Neural progenitor cell (in vitro differentiated cells): ENCODE measurements around the gene ZNF219. TPM values are rescaled to one million over a fixed set of nuclear protein-coding genes. Genes with fewer than 3 reads are reported as not detected.

Experiments
- DNase-seq: peaks from one replicate; pipeline ENCODE4 v3.0.0-alpha.2; 2016; ENCODE audit warnings: low spot score
- H2AFZ ChIP-seq: fragments of 200-600 bp; sonication (generic); replicated peaks from 2 replicates; pipeline ENCODE4 v1.6.1; 2016; ENCODE audit warnings: antibody characterized with exemption
- H3F3A ChIP-seq: fragments of 200-600 bp; sonication (generic); 2 replicates; pipeline ENCODE4 v1.6.1; 2016; ENCODE audit warnings: antibody characterized with exemption, low read depth
- H3K27ac ChIP-seq: fragments of 200-600 bp; sonication (generic); 2 replicates; pipeline ENCODE4 v1.5.1; 2016; ENCODE audit warnings: mild to moderate bottlenecking
- H3K27me3 ChIP-seq: fragments of 200-600 bp; sonication (generic); 2 replicates; pipeline ENCODE4 v1.6.1; 2016; ENCODE audit warnings: mild to moderate bottlenecking, moderate library complexity
- H3K36me3 ChIP-seq: fragments of 200-600 bp; sonication (generic); 2 replicates; pipeline ENCODE4 v1.5.1; 2016
- H3K4me1 ChIP-seq: fragments of 200-600 bp; sonication (generic); 2 replicates; pipeline ENCODE4 v1.6.1; 2016; ENCODE audit warnings: mixed run types
- H3K4me2 ChIP-seq: fragments of 200-600 bp; sonication (generic); 2 replicates; pipeline ENCODE4 v1.6.1; 2016
- H3K4me3 ChIP-seq: fragments of 200-600 bp; sonication (generic); 2 replicates; pipeline ENCODE4 v1.5.1; 2016
- H3K79me2 ChIP-seq: fragments of 200-600 bp; sonication (generic); 2 replicates; pipeline ENCODE4 v1.6.1; 2016; ENCODE audit warnings: low read depth
- H3K9ac ChIP-seq: fragments of 200-600 bp; sonication (generic); 2 replicates; pipeline ENCODE4 v1.6.1; 2016
- H3K9me3 ChIP-seq: fragments of 200-600 bp; sonication (generic); 2 replicates; pipeline ENCODE4 v1.5.1; 2016; ENCODE audit warnings: low read depth
- H4K20me1 ChIP-seq: fragments of 200-600 bp; sonication (generic); 2 replicates; pipeline ENCODE4 v1.6.1; 2016; ENCODE audit warnings: low read depth
- H3K27ac Mint-ChIP-seq: 3 replicates; pipeline ENCODE4 v1.8.0; 2021; ENCODE audit warnings: mixed read lengths
- H3K27me3 Mint-ChIP-seq: 2 replicates; pipeline ENCODE4 v1.8.0; 2022; ENCODE audit warnings: low read depth, mild to moderate bottlenecking, inconsistent platforms, moderate library complexity, mixed read lengths; ENCODE audit not compliant: insufficient read depth
- H3K36me3 Mint-ChIP-seq: 3 replicates; pipeline ENCODE4 v1.8.0; 2021; ENCODE audit warnings: mixed read lengths
- H3K4me1 Mint-ChIP-seq: 3 replicates; pipeline ENCODE4 v1.8.0; 2021; ENCODE audit warnings: mixed read lengths
- H3K4me3 Mint-ChIP-seq: 3 replicates; pipeline ENCODE4 v1.8.0; 2021; ENCODE audit warnings: mild to moderate bottlenecking, moderate library complexity, mixed read lengths
- H3K9me3 Mint-ChIP-seq: 3 replicates; pipeline ENCODE4 v1.8.0; 2020; ENCODE audit warnings: mixed read lengths
- EZH2 ChIP-seq: fragments of 200-600 bp; sonication (generic); IDR thresholded peaks from 2 replicates; pipeline ENCODE4 v1.6.1; 2017; ENCODE audit warnings: antibody characterized with exemption, mild to moderate bottlenecking, moderate library complexity
- EZH2phosphoT487 ChIP-seq: fragments of 200-600 bp; sonication (generic); IDR thresholded peaks from 2 replicates; pipeline ENCODE4 v1.6.1; 2017; ENCODE audit warnings: antibody characterized with exemption
- total RNA-seq: library from RNA; depleted of rRNA; stranded (reverse); fragments of >200 nt; gene quantifications from 2 replicates; pipeline ENCODE4 v1.2.3, GENCODE V29; 2015; ENCODE audit warnings: low replicate concordance
- TF ChIP-seq, protein P1 (sequence below): fragments of 200-600 bp; sonication (generic); IDR thresholded peaks from 2 replicates; pipeline ENCODE4 v1.5.1; 2017; ENCODE audit warnings: antibody characterized with exemption, mild to moderate bottlenecking

Gene ZNF219
- total RNA-seq, 1 donor from 2014 or later = 46.2 TPM

DNA sequence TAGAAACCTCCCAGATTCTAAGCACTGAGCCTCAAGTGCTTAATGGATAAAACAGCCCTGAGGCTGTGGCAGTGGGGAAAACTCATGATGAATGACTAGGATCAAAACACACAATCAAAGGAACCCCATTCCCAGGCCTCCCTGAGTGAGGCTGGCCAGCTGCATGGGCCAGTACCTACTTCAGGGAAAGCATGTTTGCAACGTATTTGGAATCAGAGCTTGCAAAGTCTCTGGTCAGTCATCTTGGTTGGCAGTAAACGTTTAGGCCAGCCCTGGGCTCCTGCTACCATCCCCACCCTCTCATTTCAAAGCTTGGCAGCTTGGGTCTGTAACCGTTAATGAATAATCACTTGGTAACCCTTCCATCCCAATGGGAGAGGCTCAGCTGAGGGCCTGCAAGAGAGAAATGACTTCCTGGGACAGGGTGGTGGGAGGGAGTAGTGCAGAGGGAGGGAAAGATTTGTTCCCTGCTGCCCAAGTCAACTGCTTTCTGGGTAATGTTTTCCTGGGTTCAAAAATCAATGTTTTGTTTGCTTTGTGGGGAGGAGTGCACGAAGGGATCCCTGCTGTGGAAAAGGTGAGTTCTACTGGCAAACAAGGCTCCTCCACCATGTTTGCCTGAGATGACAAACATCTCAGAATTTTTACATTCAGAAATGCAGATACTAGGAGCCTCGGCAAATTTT lies 42.9 kb downstream of the ZNF219 start:
- no peak for TF ChIP-seq EZH2phosphoT487
- H2AFZ ChIP-seq = peak overlapping the region; percentile 80
- DNase-seq = no peak

DNA sequence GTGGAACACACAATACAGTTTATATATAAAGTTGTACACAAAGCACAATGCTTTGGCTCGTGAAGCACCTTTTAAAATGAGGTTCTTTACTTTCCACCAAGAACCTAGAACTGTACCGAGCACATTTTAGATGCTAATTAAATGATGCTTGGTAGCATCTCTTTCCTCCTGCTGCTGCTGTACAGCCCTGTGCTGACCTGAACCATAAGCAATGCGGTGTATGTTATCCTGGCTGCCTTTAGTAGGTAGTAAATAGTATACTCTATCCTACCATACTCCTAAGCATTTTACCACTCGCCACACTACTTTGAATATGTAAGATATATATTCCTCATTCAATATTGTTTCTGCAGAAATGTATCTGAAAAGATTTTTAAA lies 43.7 kb downstream of the ZNF219 start:
- Histone ChIP-seq H3K79me2 (no peaks in the 10 kb centered on the region), H3K27me3 (no peaks in the 10 kb centered on the region), H3F3A (no peaks in the 10 kb centered on the region), H3K4me1 (no peaks in the 10 kb centered on the region), H3K36me3 (no peaks in the 10 kb centered on the region), H3K9ac (no peak overlapping the region), H3K4me2 (no peak overlapping the region), H2AFZ (no peak overlapping the region), H3K27ac (no peak overlapping the region), H3K9me3 (no peaks in the 10 kb centered on the region), H3K4me3 (no peak overlapping the region), H4K20me1 (no peaks in the 10 kb centered on the region)
- Mint-ChIP-seq H3K27ac (no peak overlapping the region), H3K4me1 (peaks cover 13% of the 10 kb centered on the region), H3K27me3 (peaks cover 2% of the 10 kb centered on the region), H3K36me3 (no peaks in the 10 kb centered on the region), H3K4me3 (no peak overlapping the region), H3K9me3 (no peaks in the 10 kb centered on the region)
- DNase-seq = no peak
- no peak for TF ChIP-seq EZH2
- TF ChIP-seq, protein P1, sequence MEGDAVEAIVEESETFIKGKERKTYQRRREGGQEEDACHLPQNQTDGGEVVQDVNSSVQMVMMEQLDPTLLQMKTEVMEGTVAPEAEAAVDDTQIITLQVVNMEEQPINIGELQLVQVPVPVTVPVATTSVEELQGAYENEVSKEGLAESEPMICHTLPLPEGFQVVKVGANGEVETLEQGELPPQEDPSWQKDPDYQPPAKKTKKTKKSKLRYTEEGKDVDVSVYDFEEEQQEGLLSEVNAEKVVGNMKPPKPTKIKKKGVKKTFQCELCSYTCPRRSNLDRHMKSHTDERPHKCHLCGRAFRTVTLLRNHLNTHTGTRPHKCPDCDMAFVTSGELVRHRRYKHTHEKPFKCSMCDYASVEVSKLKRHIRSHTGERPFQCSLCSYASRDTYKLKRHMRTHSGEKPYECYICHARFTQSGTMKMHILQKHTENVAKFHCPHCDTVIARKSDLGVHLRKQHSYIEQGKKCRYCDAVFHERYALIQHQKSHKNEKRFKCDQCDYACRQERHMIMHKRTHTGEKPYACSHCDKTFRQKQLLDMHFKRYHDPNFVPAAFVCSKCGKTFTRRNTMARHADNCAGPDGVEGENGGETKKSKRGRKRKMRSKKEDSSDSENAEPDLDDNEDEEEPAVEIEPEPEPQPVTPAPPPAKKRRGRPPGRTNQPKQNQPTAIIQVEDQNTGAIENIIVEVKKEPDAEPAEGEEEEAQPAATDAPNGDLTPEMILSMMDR = no peak

More for the DNA sequence above, 42.9 kb downstream of the ZNF219 start:
- Mint-ChIP-seq H3K27me3 (no peaks in the 10 kb centered on the region), H3K36me3 (no peaks in the 10 kb centered on the region), H3K9me3 (no peaks in the 10 kb centered on the region), H3K4me3 (no peak overlapping the region), H3K27ac (no peak overlapping the region), H3K4me1 (peaks cover 13% of the 10 kb centered on the region)
- Histone ChIP-seq H3K9me3 (no peaks in the 10 kb centered on the region), H3K4me1 (no peaks in the 10 kb centered on the region), H3K4me2 (no peak overlapping the region), H3K27me3 (no peaks in the 10 kb centered on the region), H3K9ac (no peak overlapping the region), H3F3A (no peaks in the 10 kb centered on the region), H3K79me2 (no peaks in the 10 kb centered on the region), H3K27ac (no peak overlapping the region), H3K36me3 (no peaks in the 10 kb centered on the region), H4K20me1 (no peaks in the 10 kb centered on the region), H3K4me3 (no peak overlapping the region)

DNA sequence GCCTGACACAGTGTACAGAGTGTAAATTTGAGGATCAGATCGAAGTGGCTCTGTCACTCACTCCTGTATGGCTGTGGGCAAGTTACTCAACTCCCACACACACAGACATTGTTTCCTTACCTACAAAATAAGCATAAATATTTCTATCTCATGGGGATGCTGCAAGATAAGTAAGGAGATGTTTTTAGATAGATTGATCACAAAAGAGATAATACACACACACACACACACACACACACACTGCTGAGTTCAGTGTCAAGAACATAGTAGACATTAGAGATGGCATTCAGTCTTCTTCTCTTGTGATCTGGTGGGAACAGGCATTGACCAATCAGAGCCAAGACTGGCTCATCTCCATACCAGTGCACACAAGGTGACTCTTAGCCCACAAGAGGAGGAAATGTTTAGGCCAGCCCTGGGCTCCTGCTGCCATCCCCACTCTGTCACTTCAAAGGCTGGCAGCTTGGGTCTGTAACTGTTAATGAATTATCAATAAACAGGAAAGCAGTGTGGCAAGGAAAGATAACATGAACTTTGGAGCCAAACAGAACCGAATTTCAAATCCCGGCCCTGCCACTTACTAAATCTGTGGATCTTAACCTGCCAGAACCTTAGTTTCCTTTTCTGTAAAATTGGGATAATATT lies 44.2 kb downstream of the ZNF219 start:
- no peak overlapping the region for H2AFZ ChIP-seq
- no peaks in the 10 kb centered on the region for H3K9me3 ChIP-seq
- no peak overlapping the region for H3K4me2 ChIP-seq
- Mint-ChIP-seq H3K9me3 (no peaks in the 10 kb centered on the region), H3K27ac (no peak overlapping the region), H3K36me3 (no peaks in the 10 kb centered on the region), H3K27me3 (peaks cover 2% of the 10 kb centered on the region), H3K4me3 (no peak overlapping the region), H3K4me1 (peaks cover 13% of the 10 kb centered on the region)
- no peak overlapping the region for H3K9ac ChIP-seq
- no peaks in the 10 kb centered on the region for H3K27me3 ChIP-seq
- H3K27ac ChIP-seq = no peak overlapping the region
- H3K4me1 ChIP-seq = no peaks in the 10 kb centered on the region
- no peaks in the 10 kb centered on the region for H3K36me3 ChIP-seq
- no peak for TF ChIP-seq EZH2
- TF ChIP-seq, protein P1 = no peak
- no peaks in the 10 kb centered on the region for H3K79me2 ChIP-seq
- DNase-seq = no peak
- no peak overlapping the region for H3K4me3 ChIP-seq
- no peaks in the 10 kb centered on the region for H3F3A ChIP-seq
- no peaks in the 10 kb centered on the region for H4K20me1 ChIP-seq
